Peyer's patch (tissue), 4 donors: ENCODE data around the gene FANCE.

Source experiments
- CTCF ChIP-seq, 6 experiments: fragments of 450-650 bp in 4 of 6; fragments of 200-600 bp in 2 of 6; sonication (generic) in 1 of 6; IDR thresholded peaks; one replicate each; pipeline ENCODE4 v1.5.1; 2017 to 2019; ENCODE audit warnings: antibody characterized with exemption in 6 of 6, mild to moderate bottlenecking in 3 of 6, moderate library complexity in 1 of 6
- POLR2A ChIP-seq, 2 donors: fragments of 450-650 bp; IDR thresholded peaks; one replicate each; pipeline ENCODE4 v1.5.1; 2017; ENCODE audit warnings: antibody characterized with exemption in 2 of 2, mild to moderate bottlenecking in 2 of 2, moderate library complexity in 2 of 2

- TF ChIP-seq CTCF (IDR thresholded peaks at IDR 0.05), result no peak
- TF ChIP-seq POLR2A (IDR thresholded peaks at IDR 0.05), result no peak
These were observed 48.6 kb downstream of the FANCE start for GRCh38 chr6:35500782-35501181.
